Cardiac fibroblast (primary cell): Measurements from ENCODE around the gene ESYT3.
A peak's percentile ranks its signal among the peaks of the same experiment; 100 is the strongest.

Source experiments
- DNase-seq, 2 donors: peaks; one replicate each; pipeline versions ENCODE4 v3.0.0 to v3.0.0-alpha.2; 2010; ENCODE audit warnings: low read depth in 2 of 2
- H3K4me3 ChIP-seq, 2 donors: replicated peaks in 1 of 2; 1 replicate in 1 of 2; 2 replicates in 1 of 2; pipeline ENCODE4 v1.5.1; 2011; ENCODE audit warnings: low read depth in 2 of 2, low read length in 2 of 2, mild to moderate bottlenecking in 2 of 2, moderate library complexity in 1 of 2
- TF ChIP-seq, protein P1 (sequence below): IDR thresholded peaks from one replicate; pipeline ENCODE4 v1.5.1; 2011; ENCODE audit warnings: low read depth, mild to moderate bottlenecking, low read length, inconsistent platforms

Gene ESYT3

DNA sequence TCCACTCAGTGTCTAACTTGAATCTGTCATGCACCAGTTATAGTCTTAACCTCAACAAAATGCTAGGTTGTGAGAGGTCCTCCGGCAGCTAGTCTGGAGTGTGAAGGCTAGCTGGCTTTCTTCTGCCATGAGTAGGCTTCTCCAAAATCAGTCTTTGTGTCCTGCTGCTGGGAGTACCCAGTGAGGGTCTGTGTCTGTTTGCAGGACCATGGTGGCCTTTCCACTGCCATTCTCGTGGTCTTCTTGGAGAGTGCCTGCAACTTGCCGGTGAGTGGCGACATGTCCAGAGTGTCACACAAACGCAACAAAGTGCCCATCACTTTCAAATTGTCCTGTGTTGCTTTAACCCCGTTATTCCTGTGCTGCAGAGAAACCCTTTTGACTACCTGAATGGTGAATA lies 34.0 kb downstream of the ESYT3 start:
- TF ChIP-seq, protein P1, sequence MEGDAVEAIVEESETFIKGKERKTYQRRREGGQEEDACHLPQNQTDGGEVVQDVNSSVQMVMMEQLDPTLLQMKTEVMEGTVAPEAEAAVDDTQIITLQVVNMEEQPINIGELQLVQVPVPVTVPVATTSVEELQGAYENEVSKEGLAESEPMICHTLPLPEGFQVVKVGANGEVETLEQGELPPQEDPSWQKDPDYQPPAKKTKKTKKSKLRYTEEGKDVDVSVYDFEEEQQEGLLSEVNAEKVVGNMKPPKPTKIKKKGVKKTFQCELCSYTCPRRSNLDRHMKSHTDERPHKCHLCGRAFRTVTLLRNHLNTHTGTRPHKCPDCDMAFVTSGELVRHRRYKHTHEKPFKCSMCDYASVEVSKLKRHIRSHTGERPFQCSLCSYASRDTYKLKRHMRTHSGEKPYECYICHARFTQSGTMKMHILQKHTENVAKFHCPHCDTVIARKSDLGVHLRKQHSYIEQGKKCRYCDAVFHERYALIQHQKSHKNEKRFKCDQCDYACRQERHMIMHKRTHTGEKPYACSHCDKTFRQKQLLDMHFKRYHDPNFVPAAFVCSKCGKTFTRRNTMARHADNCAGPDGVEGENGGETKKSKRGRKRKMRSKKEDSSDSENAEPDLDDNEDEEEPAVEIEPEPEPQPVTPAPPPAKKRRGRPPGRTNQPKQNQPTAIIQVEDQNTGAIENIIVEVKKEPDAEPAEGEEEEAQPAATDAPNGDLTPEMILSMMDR: no peak
- H3K4me3 ChIP-seq: no peak overlapping the region
- DNase-seq: no peak

DNA sequence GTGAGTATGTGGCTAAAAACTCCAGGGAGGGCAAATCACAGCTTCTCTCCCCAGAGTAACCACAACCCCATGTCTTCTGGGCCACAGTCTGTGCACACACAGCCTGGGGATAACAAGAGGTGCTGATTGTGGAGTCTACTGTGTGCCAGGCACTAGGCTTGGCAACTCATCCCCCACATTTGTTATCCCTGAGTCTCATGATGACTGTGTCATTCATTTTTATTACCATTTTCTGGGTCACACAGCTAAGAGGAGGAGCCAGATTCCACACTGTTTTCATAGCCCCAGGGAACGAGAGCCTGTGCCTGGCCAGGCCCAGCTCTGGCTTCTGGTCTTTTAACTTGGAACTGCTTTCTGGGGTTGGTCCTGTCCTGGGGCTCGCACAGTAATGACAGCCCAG lies 34.5 kb downstream of the ESYT3 start:
- TF ChIP-seq, protein P1: no peak
- DNase-seq: no peak
- H3K4me3 ChIP-seq: no peak overlapping the region

DNA sequence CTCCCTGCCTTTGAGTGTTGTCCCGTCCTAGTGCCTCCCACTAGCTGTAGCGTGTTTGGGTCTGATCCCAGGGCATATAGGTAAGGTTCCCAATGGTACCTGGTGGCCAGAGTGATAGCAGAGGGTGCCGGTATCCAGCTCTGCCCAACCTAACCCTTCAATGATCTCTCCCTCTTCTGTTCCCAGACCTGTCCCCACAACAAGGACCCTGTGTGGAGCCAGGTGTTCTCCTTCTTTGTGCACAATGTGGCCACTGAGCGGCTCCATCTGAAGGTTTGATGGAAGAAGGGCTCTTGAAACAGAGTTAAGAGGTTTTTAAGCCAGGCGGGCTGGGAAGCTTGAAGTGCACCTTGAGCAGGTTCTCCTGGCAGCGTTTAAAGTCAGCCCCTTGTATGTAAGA lies 35.5 kb downstream of the ESYT3 start:
- DNase-seq: no peak
- no peak overlapping the region for H3K4me3 ChIP-seq
- TF ChIP-seq, protein P1: no peak

DNA sequence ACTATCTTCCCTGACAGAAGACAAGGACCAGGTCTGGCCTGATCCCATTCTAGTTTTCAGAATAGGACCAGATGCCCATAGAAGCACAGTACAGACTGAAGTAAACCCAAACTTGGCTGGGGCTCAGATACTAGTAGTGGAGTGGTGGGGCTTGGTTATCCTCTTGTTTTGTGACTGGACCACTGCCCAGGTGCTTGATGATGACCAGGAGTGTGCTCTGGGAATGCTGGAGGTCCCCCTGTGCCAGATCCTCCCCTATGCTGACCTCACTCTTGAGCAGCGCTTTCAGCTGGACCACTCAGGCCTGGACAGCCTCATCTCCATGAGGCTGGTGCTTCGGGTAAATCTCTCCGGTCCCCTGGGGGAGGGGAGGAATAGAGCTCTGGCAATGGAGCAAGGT lies 36.3 kb downstream of the ESYT3 start:
- no peak overlapping the region for H3K4me3 ChIP-seq
- TF ChIP-seq, protein P1: no peak
- DNase-seq: no peak

DNA sequence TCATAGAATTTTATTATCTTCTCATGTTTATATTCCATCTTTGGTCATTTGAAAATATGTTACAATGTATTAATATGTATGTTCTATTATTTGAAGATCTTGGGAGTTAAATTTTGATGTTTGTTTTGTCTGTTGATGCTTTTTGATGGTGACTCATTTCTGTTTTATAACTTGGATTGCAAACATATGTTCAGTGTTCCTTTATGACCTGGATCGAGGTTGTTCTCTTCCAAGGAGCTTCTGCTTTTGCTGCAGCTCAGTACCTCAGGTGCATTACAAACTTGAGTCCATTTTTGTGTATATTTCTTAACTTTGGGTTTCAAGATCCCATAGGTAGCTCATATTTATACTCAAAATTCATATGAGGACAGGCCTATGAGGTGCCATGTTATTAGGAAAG lies 37.1 kb downstream of the ESYT3 start:
- no peak for DNase-seq
- TF ChIP-seq, protein P1: no peak
- H3K4me3 ChIP-seq: no peak overlapping the region

DNA sequence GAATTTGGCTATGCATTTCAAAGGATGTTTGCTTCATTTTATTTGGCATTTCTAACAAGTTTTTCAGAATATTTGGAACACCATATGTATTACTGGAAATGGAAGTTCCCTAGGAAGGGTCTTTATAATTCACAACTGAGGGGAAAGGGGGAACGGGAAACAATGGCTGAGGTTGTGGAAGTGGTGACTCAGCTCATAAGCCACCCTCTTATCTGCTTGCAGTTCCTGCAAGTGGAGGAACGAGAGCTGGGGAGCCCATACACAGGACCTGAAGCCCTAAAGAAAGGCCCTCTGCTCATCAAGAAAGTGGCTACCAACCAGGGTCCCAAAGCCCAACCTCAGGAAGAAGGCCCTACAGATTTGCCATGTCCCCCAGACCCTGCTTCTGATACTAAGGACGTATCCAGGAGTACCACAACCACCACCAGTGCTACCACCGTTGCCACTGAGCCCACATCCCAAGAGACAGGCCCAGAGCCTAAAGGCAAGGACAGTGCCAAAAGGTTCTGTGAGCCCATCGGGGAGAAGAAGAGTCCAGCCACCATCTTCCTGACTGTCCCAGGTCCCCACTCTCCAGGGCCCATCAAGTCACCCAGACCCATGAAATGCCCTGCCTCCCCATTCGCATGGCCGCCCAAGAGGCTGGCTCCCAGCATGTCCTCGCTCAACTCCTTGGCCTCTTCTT lies 37.9 kb downstream of the ESYT3 start:
- TF ChIP-seq, protein P1: no peak
- peak in 1 of 2 donors; percentile 45 for DNase-seq
- no peak overlapping the region for H3K4me3 ChIP-seq

DNA sequence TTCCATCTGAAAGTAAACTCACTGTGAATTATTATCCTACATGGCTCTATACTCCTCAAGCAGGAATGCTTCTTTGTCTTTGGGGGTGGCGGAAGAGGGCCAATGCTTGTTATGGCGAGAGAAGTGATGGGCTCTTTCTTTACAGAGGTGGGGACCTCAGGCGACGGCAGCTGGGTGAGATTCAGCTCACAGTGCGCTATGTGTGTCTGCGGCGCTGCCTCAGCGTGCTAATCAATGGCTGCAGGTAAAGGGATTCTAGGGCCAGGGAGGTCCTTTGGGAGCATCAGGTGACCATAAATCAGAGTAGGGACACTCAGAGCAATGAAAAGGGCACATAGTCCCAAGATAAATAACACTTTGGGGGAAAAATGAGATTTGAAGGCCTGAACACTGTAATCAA lies 39.0 kb downstream of the ESYT3 start:
- no peak for DNase-seq
- no peak overlapping the region for H3K4me3 ChIP-seq
- TF ChIP-seq, protein P1: no peak
